GM19240 (cell line): ENCODE data around the gene PADI4.
"Not testable (repeated sequence)": the region's sequence is repeated elsewhere in the genome, so short reads cannot be mapped to it uniquely, and the experiment has no call there.

Experiments used
- DNase-seq: peaks from one replicate; pipeline ENCODE4 v3.0.0; 2011; ENCODE audit warnings: low spot score; ENCODE audit not compliant: insufficient read length

PADI4 gene

GRCh38 chr1:17313530-17314309 is 5.7 kb downstream of the PADI4 start:
- DNase-seq: no peak

- no peak for DNase-seq
These were observed 6.5 kb downstream of the PADI4 start for GRCh38 chr1:17314491-17314971.

- no peak for DNase-seq
These were observed 7.6 kb downstream of the PADI4 start for GRCh38 chr1:17315542-17316130.

GRCh38 chr1:17316704-17317103 is 8.7 kb downstream of the PADI4 start:
- no peak for DNase-seq

DNA sequence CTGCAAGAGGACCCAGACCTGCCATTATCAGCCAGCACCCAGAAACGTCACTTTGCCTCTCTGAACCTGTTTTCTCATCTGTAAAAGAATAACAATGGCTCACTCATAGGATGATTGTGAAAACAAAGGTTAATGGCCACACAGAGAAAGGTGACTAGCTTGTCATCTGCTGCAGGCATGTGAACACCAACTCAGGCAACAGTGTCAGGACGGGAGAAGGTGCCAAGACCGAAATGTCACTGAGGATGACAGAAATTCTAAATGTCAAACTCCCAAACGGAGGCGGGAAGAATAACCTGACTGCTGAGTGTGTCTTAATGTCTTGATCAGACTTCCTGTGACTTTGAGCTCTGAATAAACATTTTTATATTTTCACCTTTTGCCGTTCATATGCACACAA is 10.3 kb downstream of the PADI4 start:
- no peak for DNase-seq

GRCh38 chr1:17319561-17320350 is 11.8 kb downstream of the PADI4 start:
- DNase-seq: no peak

DNA sequence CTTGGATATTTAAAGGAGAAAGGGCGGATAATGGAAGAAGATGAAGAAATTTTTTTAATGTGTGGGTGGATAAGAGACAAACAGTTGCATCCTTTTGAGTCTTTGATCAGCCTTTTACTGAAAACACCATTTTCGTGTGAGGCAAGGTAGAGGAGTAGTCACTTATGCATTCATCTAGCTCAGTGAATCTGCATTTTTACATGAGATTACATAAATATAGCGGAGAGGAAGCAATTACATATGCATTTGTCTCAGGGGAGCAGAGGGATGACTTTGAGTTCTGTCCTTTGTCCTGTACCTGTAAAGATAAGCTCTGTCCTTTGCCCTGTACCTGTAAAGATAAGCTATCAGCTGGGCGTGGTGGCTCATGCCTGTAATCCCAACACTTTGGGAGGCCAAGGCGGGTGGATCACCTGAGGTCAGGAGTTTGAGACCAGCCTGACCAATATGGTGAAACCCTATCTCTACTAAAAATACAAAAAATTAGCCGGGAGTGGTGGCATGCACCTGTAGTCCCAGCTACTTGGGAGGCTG is 13.9 kb downstream of the PADI4 start:
- DNase-seq: not testable (repeated sequence)

DNA sequence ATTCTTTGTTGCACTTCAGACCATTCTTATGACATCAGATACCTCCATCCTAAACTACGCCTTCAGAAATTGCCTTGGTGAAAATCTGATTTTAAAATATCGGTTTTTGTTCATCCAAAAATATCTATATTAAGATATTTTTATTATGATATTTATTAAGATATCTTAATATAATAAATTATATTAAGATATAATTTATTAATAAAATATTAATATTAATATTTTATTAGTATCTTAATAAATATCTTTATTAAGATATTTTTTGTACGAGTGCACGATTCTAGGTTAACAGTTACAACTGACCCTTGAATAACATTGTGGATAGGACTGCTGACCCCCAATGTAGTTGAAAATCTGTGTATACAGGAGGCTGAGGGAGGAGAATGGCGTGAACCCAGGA is 20.9 kb downstream of the PADI4 start:
- DNase-seq: no peak

GRCh38 chr1:17329610-17330009 is 21.6 kb downstream of the PADI4 start:
- no peak for DNase-seq

DNA sequence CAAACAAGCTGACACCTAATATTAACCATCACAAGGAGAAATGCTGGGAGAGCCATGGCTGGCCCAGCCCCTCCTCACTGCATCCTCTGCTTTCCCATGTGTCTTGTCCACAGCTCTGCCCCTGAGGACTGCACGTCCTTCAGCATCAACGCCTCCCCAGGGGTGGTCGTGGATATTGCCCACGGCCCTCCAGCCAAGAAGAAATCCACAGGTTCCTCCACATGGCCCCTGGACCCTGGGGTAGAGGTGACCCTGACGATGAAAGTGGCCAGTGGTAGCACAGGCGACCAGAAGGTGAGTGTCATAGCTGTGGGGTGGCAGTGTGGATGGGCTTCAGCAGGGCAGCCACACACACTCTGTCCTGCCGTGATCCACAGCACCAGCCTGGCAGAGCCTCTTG is 22.9 kb downstream of the PADI4 start:
- DNase-seq: no peak

DNA sequence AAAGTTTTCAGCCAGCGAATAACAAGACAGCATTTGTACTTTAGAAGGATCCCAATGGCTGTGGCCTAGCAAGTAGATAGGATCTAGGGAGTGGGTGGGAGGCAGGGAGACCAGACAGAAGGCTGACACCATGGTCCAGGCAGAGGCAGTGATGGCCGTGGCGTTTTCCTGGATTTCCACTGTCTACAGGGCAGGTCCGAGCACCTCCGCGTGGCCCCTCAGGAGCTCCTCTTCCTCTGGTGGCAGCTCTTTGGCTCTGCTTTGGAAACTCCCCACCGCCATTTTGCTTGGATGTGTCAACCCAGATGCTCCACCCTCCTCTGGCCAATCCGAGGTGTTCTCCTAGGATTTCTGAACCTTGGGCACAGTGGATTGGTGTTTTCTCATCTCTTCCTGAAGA is 25.1 kb downstream of the PADI4 start:
- DNase-seq: no peak

GRCh38 chr1:17335821-17336710 is 28.1 kb downstream of the PADI4 start:
- peak; percentile 37 for DNase-seq

- no peak for DNase-seq
These were observed 30.9 kb downstream of the PADI4 start for GRCh38 chr1:17338706-17339493.

GRCh38 chr1:17339521-17339920 is 31.5 kb downstream of the PADI4 start:
- DNase-seq: no peak

DNA sequence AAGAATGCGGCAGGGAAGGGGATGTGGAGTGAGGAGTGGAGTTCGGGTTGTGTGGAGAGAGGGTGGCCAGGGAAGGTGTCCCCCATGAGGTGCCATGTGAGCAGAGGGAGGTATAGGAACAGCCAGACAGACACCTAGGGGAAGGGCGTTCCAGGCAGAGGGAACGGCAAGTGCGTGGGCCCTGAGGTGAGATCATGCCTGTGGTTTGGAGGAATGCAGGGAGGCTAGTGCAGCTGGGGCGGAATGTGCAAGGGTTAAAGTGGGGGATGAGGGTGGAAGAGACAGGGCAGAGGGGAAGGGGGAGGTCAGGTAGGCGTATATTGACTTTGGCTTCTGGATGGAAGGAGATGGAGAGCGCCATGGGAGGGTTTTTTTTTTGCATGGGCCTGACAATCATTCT is 32.4 kb downstream of the PADI4 start:
- no peak for DNase-seq

DNA sequence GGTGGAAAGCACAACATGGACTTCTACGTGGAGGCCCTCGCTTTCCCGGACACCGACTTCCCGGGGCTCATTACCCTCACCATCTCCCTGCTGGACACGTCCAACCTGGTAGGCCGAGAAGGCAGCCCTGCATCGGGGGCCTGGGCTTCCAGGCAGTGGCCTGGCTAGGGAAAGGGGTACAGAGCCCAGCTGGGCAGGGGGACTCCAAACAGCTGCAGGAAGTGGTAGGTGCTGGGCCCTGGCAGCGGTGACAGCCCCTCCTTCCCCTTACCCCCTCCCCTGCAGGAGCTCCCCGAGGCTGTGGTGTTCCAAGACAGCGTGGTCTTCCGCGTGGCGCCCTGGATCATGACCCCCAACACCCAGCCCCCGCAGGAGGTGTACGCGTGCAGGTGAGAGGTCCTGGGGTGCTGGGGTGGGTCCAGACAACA is 34.0 kb downstream of the PADI4 start:
- no peak for DNase-seq

- not testable (repeated sequence) for DNase-seq
These were observed 37.5 kb downstream of the PADI4 start for GRCh38 chr1:17345506-17345905.

- no peak for DNase-seq
These were observed 38.2 kb downstream of the PADI4 start for GRCh38 chr1:17346046-17346789.
